ENCODE results near the gene HMCN2. TPM values are rescaled to one million over a fixed set of nuclear protein-coding genes. Genes with fewer than 3 reads are reported as not detected.

Gene HMCN2
- total RNA-seq, 1 experiment from 2014 or later = 5.6 TPM

GRCh38 chr9:130298662-130299279, 33.2 kb downstream of the HMCN2 start (continued):
- TF ChIP-seq ZNF281 (CRISPR knock-in tag; IDR thresholded peaks at IDR 0.05) (peak; percentile 77; the same call in 1 of the 2 replicates), ZNF232 (CRISPR knock-in tag; IDR thresholded peaks at IDR 0.05) (no peak), NR1H2 (CRISPR knock-in tag; IDR thresholded peaks at IDR 0.05) (no peak), ZNF263 (CRISPR knock-in tag; IDR thresholded peaks at IDR 0.05; ENCODE audit: low read depth) (no peak), TEAD4 (CRISPR knock-in tag; IDR thresholded peaks at IDR 0.05) (0 out of 2 replicates have a peak, but pooled peaks have one; percentile 63), ATF1 (CRISPR knock-in tag; IDR thresholded peaks at IDR 0.05) (no peak), FOXP1 (CRISPR knock-in tag; IDR thresholded peaks at IDR 0.05; ENCODE audit: borderline replicate concordance) (peak; percentile 60), JAZF1 (CRISPR knock-in tag; IDR thresholded peaks at IDR 0.05) (no peak), CREB1 (CRISPR knock-in tag; IDR thresholded peaks at IDR 0.05) (no peak), CREM (CRISPR knock-in tag; IDR thresholded peaks at IDR 0.05) (no peak), TCF7 (CRISPR knock-in tag; IDR thresholded peaks at IDR 0.05; ENCODE audit: low read depth) (peak; percentile 44; the same call in 1 of the 2 replicates), EMX1 (CRISPR knock-in tag; IDR thresholded peaks at IDR 0.05) (no peak), SOX15 (CRISPR knock-in tag; IDR thresholded peaks at IDR 0.05) (no peak), TEAD1 (CRISPR knock-in tag; IDR thresholded peaks at IDR 0.05) (peak; percentile 78; the same call in 1 of the 2 replicates), KAT7 (CRISPR knock-in tag; IDR thresholded peaks at IDR 0.05; ENCODE audit: borderline replicate concordance) (no peak), ZNF416 (CRISPR knock-in tag; IDR thresholded peaks at IDR 0.05) (no peak), ERG (CRISPR knock-in tag; IDR thresholded peaks at IDR 0.05) (no peak), SMAD3 (CRISPR knock-in tag; IDR thresholded peaks at IDR 0.05; ENCODE audit: borderline replicate concordance) (no peak), RELA (CRISPR knock-in tag; IDR thresholded peaks at IDR 0.05; ENCODE audit: borderline replicate concordance) (no peak), ETV6 (CRISPR knock-in tag; IDR thresholded peaks at IDR 0.05) (no peak), FOXJ3 (CRISPR knock-in tag; IDR thresholded peaks at IDR 0.05; ENCODE audit: borderline replicate concordance) (no peak), GABPB1 (CRISPR knock-in tag; IDR thresholded peaks at IDR 0.05) (no peak), SP1 (CRISPR knock-in tag; conservative IDR thresholded peaks at IDR 0.05) (0 out of 2 replicates have a peak, but pooled peaks have one; percentile 29), PRRX2 (CRISPR knock-in tag; IDR thresholded peaks at IDR 0.05) (no peak), CBFB (CRISPR knock-in tag; IDR thresholded peaks at IDR 0.05; ENCODE audit: low read depth) (no peak), GTF2I (CRISPR knock-in tag; conservative IDR thresholded peaks at IDR 0.05) (no peak), ZNF219 (CRISPR knock-in tag; IDR thresholded peaks at IDR 0.05; ENCODE audit: borderline replicate concordance) (peak; percentile 74; the same call in 1 of the 2 replicates), NFYB (CRISPR knock-in tag; conservative IDR thresholded peaks at IDR 0.05; ENCODE audit: low read depth) (peak; percentile 17; the same call in 1 of the 2 replicates)
- TF ChIP-seq, protein P1, sequence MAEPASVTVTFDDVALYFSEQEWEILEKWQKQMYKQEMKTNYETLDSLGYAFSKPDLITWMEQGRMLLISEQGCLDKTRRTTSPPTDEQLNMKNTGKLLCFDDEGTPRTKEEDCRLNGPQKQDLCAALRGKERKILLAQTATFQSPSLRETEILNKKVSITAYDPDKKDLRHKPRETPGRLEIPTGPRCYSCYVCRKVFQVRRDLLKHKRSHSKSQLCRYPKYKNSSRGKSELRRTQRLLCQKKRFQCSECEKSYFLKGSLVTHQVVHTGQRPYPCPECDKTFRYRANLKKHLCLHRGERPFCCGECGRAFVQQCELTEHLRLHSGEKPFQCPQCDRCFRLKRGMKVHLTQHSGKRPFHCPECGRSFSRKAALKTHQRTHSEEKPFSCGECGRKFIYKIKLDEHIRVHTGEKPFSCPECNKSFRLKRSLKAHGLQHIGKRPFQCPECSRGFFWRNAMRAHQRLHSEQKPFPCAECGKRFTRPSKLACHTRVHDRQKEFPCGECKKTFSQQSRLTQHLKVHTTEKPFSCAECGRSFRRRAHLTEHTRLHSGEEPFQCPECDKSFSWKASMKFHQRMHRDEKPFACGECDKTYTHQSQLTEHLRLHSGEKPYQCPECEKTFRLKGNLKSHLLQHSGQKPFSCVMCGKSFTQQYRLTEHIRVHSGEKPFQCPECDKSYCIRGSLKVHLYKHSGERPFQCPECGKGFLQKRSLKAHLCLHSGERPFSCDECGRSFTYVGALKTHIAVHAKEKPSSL (CRISPR knock-in tag; conservative IDR thresholded peaks at IDR 0.05) = no peak
- TF ChIP-seq, protein P2, sequence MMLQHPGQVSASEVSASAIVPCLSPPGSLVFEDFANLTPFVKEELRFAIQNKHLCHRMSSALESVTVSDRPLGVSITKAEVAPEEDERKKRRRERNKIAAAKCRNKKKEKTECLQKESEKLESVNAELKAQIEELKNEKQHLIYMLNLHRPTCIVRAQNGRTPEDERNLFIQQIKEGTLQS (CRISPR knock-in tag; conservative IDR thresholded peaks at IDR 0.05) = no peak
- TF ChIP-seq, protein P3, sequence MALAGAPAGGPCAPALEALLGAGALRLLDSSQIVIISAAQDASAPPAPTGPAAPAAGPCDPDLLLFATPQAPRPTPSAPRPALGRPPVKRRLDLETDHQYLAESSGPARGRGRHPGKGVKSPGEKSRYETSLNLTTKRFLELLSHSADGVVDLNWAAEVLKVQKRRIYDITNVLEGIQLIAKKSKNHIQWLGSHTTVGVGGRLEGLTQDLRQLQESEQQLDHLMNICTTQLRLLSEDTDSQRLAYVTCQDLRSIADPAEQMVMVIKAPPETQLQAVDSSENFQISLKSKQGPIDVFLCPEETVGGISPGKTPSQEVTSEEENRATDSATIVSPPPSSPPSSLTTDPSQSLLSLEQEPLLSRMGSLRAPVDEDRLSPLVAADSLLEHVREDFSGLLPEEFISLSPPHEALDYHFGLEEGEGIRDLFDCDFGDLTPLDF (CRISPR knock-in tag; IDR thresholded peaks at IDR 0.05) = peak; percentile 46; the same call in 1 of the 2 replicates
- TF ChIP-seq, protein P4, sequence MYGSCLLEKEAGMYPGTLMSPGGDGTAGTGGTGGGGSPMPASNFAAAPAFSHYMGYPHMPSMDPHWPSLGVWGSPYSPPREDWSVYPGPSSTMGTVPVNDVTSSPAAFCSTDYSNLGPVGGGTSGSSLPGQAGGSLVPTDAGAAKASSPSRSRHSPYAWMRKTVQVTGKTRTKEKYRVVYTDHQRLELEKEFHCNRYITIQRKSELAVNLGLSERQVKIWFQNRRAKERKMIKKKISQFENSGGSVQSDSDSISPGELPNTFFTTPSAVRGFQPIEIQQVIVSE (CRISPR knock-in tag; IDR thresholded peaks at IDR 0.05; ENCODE audit: borderline replicate concordance) = no peak

Measured in WTC11 (cell line).